HCEC 1CT (cell line): ENCODE data around the gene GFI1B.
"Not testable (repeated sequence)": the region's sequence is repeated elsewhere in the genome, so short reads cannot be mapped to it uniquely, and the experiment has no call there.

Source experiments
- DNase-seq: peaks from one replicate; pipeline ENCODE4 v3.0.0-alpha.2; 2017

GFI1B gene

DNA sequence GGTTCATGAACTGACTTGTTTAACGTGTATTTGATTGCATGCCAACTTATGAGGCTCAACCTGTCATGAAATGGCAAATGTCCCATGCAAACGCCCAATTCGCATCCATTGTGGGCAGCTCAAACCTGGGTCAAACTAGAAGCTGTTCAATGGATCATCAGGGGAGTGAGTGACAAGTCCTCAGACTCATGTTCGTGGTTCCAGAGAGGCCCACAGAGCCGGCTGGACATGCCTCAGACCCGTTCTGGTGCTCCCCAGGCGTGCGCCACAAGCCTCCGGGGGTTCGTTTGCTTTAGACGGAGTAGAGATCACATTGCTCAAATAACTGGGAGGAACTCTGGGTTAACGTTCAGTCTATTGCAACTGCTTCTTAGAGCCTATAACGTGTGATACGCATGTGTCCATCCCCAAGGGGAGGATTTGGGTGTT, 15.0 kb downstream of the GFI1B start:
- DNase-seq = no peak

DNA sequence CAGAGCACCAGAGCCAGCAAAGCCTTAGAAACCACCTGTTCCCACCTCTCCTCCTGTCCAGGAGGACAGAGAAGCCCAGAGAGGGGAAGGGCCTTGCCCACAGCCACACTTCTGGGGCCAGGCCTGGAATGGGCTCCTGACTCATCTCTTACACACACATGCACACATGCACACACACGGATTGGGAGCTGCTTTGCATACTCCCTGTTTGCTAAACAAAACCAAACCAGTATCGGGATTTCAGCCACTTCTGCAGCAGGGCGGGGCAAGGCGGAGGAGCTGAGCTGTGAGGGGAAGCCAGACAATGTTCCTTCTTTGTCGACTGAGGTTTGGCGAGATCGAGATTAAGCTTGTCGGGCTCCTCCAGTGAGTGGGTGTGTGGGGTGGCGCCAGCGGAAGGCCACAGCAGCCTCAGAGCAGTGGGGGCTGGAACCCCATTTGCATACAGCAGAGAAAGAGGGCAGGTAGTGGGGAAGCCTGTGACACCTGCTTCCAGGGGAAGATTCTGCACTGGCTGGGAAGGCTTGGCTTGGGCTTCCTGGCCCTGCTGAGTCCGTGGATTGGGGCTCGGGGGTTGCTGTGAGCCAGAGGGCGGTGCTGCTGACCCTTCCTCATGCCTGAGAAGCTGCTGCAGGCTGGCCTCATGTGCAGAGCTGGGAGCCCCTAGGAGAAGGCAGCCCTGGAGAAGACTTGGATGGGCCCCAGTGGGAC, 16.1 kb downstream of the GFI1B start:
- peak; percentile 43 for DNase-seq

DNA sequence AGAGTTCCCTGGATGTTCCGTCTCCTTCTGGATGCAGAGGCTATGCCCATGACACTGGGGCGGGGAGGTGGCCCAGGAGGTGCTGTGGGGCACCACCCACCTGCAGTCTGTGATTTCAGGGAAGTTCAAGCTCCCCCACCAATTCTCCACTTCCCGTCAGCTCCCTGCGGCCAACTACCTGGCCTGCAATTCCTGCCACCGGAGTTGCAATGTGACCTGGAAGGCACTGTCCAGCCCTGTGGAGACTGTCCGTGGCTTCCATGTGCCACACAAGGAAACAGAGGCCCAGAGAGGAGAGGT, 16.6 kb downstream of the GFI1B start:
- DNase-seq = no peak

DNA sequence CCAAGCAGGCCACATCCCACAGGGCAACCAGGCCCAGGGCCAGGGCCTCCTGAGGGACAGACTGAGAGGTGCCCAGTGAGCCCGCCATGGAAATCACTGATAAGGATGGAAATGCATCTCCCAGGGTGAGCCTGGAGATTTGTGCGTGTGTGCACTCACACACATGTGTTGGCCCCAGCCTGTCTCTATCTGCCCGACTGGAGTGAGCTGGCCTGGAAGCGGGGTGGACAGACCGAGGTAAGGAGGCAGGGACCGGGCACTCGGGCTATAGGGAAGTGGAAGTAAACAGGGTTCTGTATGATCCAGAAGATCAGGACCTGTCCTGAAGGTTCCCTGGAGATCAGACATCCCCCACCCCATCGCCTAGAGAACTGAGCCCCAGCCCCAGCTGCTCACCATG, 17.4 kb downstream of the GFI1B start:
- DNase-seq = no peak

DNA sequence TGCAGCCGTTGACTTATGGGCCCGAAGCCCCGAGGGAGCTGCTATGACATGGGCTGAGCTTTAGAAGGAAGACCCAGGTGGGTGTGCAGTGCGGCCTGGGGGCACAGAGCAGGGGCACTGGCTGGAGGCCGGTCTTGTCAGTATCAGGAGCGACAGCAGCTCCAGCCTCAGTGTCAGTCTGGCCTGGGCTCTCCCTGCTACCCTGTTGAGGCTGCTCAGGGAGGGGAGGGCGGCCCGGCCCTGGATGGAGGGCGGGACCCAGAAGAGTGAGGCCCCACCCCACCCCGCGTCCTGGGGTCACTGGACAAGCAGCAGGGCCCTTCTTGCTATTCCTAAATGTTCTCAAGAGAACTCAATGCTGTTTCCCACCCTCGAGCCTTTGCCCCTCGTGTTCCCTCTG, 18.0 kb downstream of the GFI1B start:
- DNase-seq = no peak

DNA sequence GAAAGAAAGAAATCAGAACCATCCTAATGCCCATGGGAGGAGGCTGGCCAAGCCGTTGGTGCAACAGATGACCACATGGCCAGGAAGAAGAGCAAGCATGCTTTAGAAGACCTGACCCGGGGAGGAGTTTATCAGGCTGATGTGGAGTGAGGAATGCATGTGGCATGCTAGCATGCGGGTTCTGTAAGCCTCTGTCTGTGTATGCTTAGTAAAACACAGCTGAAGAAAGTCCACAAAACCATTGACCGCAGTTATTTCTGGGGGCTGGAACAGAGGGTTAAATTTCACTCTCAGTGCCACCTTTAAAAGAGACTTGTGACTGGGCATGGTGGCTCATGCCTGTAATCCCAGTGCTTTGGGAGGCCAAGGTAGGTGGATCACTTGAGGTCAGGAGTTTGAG, 19.1 kb downstream of the GFI1B start:
- DNase-seq = peak; percentile 8

DNA sequence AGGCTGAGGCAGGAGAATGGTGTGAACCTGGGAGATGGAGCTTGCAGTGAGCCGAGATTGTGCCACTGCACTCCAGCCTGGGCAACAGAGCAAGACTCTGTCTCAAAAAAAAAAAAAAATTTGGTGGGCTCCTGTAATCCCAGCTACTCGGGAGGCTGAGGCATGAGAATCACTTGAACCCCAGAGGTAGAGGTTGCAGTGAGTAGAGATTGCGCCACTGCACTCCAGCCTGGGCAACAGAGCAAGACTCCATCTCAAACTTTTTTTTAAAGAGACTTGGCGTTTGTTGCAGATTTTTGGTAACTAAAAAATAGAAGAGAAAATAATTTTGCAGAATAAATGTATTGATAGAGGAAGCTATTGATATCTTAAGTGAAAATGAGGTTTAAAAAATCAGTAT, 19.7 kb downstream of the GFI1B start:
- DNase-seq = not testable (repeated sequence)

DNA sequence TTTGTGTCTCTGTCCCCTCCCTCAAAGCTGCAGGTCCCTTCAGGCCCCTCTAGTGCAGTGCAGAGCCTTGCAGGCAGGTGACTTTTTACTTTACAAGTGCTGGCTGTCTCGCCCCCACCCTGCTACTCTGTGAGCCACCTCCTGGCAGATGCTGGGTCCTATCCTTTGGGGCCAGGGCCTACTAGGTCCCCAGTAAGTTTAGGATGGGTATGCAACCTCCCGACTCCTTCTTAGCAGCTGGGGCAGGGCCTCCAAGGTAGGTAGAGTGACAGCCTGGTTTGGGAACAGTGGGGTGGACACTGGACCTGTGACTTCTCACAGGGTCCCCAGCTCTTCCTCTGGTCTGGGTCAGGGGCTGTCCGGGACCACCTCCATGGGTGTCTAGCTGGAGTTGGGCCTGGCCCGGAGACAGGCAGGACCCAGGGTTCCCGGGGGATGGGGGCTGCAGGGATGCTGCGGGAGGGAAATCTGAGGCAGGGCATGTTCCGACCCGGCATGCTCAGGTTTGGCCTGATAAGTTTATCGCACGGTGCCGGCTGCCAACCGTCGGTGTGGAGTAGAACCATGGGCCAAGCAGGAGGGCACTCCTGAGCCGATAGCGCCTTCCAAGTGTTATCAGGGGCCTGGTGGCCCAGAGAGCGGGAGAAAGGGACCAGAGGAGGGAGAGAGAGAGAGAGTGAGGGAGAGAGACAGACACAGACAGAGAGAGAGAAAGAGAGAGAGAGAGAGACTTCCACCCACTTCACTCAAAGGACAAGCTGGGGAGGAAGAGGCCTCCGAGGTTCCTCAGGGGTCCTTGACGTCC, 20.5 kb downstream of the GFI1B start:
- no peak for DNase-seq

DNA sequence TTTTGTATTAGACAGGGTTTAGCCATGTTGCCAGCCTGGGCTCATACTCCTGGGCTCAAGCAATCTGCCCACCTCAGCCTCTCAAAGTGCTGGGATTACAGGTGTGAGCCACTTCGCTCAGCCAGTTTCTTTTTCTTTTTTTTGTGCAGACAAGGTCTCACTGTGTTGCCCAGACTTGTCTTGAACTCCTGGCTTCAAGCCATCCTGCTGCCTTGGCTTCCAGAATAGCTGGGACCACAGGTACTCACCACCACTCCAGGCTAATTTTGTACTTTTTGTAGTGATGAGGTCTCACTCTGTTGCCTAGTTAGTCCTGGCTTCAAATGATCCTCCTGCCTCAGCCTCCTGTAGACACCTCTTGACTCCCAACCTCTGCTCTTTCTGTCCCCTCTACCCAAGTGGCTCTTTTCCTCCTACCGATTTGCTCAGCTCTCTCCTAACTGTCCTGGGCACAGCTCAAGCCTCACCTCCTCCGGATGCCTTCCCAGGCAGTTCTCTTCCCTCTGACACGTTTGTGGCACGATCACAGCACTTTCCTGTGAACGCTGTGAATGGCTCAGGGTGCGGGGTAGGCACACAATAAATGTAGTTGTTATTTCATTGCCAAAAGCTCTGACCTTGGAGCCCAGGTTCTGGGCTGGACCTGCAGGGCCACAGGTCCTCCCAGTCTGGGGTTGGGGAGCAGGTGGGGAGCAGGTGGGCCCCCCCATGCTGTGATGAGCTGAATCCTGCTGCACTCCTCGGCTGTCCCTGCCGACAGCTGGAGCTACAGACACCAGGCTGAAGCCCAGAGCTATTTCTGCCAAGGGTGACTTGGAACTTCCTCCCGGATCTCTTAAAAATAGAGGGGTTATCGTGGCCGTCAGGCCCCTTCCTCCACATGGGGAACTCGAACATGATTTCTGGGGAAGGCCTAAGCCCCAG, 23.9 kb downstream of the GFI1B start:
- no peak for DNase-seq

DNA sequence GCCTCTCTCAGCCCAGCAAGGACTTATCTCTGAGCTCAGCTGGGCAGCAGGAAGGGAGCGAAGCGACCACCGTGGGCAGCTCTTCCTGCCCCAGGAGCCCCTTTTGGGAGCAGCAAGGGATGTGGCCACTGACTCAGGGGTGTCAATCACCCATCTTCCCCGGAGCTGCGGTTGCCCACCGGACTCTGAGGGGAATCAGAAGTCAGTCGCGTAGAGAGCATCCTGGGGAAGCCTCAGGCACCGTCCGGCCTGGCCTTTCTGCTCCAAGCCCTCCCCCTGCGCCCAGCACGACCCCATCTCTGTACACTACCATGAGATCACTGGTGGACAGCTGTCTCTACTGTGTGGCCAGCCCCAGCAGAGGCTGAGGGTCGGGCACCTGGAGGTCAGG, 24.6 kb downstream of the GFI1B start:
- DNase-seq = no peak

DNA sequence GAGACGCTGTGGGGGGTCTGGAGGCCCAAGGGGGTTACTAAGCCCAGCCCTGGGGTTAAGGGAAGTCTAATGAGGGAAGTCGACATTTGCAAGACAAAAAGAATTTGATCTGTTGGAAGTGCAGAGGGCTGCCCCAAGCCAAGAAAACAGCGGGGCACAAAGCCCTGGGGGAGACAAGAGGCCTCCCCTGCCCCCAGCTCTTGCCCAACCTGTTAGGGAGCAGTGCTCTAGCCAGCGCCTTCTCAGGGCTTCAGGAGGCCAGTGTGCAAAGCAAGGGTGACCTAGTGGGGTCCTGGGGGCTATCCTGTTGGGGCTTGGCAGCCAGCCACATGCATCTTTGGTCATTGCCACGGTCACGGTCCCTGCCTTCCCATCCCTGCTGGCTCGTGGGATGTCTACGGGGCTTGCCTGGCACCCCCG, 25.2 kb downstream of the GFI1B start:
- no peak for DNase-seq

DNA sequence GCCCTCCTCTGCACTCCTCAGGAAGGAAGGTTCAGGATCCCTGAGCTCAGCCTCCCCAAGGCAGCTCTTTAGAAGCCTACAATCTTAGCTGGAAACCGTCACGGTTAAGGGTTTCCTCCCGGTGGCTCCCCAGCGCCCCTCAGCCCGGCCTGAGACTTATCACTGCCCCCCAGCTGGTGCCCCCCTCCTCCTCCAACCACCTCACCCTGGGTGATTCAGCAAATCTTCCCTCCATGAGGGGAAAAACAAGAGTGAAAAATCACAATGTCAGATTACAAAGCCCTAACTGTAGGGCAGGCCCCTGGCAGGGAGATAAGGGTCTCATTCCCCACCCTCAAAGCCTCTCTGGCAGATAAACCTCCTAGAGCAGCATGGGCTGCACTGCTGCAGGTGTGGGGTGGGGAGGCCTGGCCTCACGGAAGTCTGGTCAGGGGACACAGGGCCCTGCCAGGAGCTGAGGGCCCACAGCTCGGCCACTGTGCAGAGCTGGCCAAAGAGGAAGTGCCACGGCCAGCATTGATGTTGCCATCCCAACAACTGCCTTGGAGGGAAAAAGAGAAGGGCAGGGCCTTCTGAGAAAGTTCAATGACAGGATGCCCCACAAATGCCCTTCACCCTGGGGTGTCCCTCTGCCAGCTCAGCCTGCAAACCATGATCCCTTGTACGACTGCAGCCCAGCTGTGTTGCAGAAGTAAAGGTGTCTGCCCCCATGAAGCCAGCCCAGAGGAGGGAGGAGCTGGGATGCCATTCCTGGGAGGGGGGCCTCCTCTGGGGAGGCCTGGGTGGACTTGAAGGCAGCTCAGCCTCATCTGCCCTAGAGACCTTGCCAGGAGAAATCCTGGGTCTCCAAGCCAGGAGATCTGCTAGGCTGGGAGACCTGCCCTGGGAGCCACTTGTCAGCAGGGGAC, 25.9 kb downstream of the GFI1B start:
- DNase-seq = no peak

DNA sequence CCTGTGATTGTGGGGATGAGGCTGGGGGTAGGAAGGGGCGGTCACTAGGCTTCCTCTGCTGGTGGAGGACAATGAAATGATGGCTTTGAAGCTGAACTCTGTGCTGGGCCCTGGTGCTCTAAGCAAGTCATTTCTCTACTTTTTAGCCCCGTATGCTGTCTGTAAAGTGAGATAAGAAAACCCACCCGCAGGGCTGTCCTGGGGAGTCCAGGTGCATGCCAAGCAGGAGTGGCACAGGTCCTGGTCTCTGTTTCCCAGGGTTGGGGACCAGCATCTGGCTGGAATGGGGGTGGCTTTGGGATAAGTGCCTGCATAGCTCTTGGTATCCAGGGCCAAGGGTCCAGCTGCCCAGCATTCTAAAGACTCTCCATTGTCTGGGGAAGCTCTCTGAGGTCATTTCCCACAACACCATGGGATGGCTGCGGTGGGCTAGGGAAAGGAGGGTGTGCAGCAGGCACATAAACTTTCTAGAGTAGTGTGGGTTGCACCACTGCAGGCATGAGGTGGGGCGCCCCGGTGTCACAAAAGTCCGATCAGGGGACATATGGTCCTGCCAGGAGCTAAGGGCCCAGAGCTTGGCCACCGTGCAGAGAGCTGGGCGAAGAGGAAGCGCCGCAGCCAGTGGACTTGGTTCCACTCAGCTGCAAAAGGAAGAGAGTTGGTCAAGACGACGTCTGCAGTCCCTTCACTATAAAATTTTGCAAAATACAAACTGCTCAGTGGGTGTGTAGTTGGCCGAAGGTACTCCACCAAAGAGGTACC, 26.7 kb downstream of the GFI1B start:
- no peak for DNase-seq

DNA sequence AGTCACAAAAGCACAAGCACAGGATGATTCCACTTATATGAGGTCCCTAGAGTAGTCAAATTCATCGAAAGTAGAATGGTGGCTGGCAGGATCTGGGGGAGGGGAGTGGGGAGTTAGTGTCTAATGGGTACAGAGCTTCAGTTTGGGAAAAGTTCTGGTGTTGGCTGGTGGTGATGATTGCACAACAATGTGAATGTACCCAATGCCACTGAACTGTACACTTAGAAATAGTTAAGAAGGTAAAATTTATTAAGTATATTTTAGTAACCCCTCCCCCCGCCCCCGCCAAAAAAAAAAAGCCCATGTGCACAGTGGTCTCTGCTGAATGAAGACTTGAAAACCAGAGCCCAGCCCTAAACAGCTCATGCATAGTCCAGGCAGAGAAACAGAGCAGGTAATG, 27.5 kb downstream of the GFI1B start:
- no peak for DNase-seq

DNA sequence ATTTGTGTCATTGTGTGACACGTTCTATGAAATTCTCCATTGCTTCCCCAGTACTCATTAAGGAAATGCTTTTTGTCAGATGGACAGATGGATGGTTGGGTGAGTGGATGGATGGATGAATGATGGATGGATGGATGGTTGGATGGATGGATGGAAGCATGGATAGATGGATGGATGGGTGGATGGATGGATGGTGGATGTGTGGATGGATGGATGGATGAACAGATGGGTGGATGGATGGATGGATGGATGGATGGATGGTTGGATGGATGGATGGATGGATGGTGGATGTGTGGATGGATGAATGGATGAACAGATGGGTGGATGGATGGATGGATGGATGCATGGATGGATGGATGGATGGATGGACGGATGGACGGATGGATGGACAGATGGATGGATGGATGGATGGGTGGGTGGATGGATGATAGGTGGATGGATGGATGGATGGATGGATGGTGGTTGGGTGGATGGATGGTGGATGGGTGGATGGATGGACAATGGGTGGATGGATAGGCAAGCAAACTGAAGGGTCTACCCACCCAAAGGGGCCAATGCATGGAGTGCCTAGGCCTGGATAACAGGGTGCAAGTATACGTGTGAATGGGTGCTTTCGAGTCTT, 28.3 kb downstream of the GFI1B start:
- no peak for DNase-seq

DNA sequence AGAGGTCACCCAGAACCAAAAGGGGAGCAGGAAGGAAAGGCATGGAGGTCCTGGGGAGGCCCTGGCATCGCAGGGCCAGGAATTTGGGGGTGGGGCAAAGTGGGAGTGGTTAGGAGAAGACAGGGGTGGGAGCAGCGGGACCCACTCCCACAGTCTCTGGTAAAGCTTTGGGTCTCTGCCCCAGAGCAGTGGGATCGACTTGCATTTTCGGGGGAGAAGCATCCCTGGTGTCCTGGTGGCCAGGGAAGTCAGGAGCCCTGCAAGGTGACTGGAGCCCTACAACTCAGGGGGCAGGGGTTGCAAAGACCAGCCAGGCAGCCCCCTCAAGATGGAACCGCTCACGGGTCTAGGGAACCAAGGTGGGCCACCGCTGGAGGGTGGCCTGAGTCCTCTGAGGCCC, 29.9 kb downstream of the GFI1B start:
- no peak for DNase-seq

DNA sequence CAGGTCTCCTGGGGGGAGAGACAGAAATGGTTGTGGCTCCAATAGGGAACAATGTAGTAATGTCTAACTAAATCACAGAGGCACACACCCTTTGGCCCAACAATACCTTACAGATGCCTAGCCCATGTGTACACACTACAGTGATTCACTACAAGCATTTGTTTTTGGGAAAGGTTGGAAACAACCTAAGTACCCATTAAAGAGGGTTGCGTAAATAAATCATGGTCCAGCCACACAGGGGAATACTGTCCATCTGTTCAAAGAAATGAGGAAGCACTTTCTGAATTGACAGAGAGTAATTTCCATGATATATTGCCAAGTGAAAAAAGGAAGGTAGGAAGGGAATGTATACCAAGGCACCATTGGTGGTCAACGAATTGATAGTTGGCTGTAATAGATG, 30.3 kb downstream of the GFI1B start:
- no peak for DNase-seq

DNA sequence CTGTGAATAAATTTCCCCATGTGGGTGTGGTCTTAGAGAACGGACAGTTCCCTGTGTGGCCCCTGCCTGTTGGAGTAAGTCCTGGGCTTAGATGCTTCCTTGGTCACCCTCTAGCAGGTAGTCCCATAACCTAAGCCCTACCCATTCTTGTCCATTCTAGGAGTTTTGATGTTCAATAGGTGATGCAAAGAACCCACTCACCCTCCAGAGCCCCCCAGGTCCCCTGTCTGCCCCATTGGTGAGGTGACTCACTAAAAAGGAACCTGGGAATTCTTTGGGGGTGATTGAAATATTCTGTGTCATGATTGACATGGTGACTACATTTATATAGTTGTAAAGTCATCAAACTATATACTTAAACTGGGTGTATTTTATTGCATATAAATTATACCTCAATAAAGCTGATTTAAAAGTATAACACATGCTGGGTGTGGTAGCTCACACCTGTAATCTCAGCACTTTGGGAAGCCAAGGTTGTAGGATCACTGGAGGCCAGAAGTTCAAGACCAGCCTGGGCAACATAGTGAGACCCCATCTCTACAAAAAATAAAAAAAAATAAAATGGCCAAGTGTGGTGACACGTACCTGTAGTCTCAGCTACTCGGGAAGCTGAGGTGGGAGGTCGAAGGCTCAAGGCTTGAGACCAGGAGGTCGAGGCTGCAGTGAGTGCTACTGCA, 31.6 kb downstream of the GFI1B start:
- no peak for DNase-seq

DNA sequence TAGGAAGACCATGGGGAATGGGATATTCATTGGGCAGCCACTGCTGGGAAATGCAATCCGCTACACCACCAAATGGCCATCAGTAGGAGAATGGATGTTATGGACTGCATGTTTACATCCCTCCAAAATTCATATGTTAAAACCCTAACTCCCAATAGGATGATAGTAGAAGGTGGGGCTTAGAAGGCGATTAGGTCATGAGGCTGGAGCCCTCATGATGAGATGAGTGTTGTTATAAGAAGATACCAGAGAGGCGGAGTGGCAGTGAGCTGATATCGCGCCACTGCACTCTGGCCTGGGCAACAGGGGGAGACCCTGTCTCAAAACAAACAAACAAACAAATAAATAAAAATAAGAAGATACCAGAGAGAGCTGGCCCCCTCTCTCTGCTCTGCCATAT, 36.2 kb downstream of the GFI1B start:
- DNase-seq = no peak

DNA sequence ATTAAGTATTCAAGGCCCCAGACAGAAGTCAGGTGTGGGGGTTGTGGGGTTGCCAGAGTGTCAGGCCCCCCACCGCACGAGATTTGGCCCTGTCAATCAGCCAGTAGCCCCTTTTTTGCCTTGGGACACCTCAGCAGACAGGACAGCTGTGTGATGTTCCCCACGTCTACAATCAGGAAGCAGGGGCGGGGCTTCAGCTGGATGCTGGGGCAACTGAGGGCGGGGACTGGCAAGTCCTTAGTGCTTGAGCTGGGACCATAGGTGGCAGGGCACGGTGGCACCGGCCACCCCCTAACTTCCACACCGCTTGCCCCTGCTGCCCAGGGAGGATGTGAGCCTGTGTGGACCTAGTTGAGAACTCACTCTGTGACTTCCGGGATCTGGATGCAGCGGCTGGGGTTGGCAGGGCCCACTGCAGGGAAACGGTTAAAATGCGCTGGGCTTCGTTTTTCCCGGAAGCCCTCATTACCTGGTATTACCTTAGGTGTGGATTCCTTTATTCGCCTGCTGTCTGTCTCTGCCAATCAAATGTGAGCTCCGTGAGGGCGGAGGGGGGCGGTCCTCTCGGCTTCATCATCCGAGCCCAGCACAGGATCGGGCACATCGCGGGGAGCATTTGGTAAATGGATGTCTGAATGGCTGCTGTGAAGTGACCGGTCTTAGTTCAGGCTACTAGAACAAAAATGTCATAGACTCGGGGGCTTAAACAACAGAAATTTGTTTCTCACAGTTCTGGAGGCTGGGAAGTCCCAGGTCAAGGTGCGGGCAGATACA, 44.8 kb downstream of the GFI1B start:
- peak; percentile 13 for DNase-seq
